ENCODE data around the gene KCNQ1. TPM values are rescaled to one million over a fixed set of nuclear protein-coding genes. Genes with fewer than 3 reads are reported as not detected.

Gene KCNQ1
- total RNA-seq, 4 donors from 2014 or later, result 5.6 to 46.8 (median 24.6) TPM

GRCh38 chr11:2670541-2671100, 225.8 kb downstream of the KCNQ1 start:
- intact Hi-C loops (cut with DNase I; ENCODE audit: low total_unique reads), result no loop called here
- Histone ChIP-seq H3K36me3 (no peaks in the 10 kb centered on the region), H3K4me3 (no peak overlapping the region), H3K27ac (no peak overlapping the region), H3K27me3 (no peaks in the 10 kb centered on the region), H3K4me1 (peaks cover 0 to 12% (median 2%) of the 10 kb centered on the region in 4 donors), H3K9me3 (no peaks in the 10 kb centered on the region)
- 0% methylated on average over 1 of the region's 1 CpG; no CpG with 5 or more reads in 1 of the 2 donors for WGBS, 2 donors (ENCODE audit: low coverage in 1 of 2)
- DNase-seq, result no peak
- TF ChIP-seq POLR2A (IDR thresholded peaks at IDR 0.05) (no peak), POLR2AphosphoS5 (IDR thresholded peaks at IDR 0.05) (no peak), CTCF (IDR thresholded peaks at IDR 0.05) (no peak), EP300 (IDR thresholded peaks at IDR 0.05; ENCODE audit: low read depth) (no peak)
- in situ Hi-C loops (cut with MboI; ENCODE audit: low pct_ligation_motif_present in 1 of 4, low pct_unique_long_range_greater_than_20kb in 1 of 4, low sequenced_read_pairs in 3 of 4), result no loop called here

DNA sequence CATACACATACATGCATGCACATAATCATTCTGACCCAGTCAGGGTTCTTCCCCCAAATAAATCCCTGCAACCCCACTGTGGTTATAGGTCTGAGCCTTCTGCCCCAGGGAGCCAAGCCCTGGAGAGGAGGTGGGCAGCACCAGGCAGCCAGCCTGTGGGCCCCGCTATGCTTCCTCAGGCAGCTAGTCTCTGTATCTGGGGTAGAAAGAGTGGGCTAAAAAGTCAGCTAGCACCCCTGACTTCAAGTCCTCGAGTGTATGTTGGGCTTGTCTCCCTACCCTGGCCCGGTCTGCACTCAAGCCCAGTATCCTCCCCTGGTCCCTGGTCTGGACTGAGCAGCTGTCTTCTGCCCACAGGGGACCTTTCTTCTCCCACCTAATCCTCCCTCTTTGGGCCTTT, 226.9 kb downstream of the KCNQ1 start:
- no peak overlapping the region for H3K4me3 ChIP-seq
- 92% methylated on average over 3 of the region's 3 CpGs; no CpG with 5 or more reads in 1 of the 2 donors for WGBS, 2 donors (ENCODE audit: low coverage in 1 of 2)
- in situ Hi-C loops (cut with MboI; ENCODE audit: low pct_ligation_motif_present in 1 of 4, low pct_unique_long_range_greater_than_20kb in 1 of 4, low sequenced_read_pairs in 3 of 4), result no loop called here
- H3K27me3 ChIP-seq, result no peaks in the 10 kb centered on the region
- intact Hi-C loops (cut with DNase I; ENCODE audit: low total_unique reads), result no loop called here
- DNase-seq, result no peak
- no peak for TF ChIP-seq POLR2AphosphoS5 (IDR thresholded peaks at IDR 0.05)
- no peak for TF ChIP-seq EP300 (IDR thresholded peaks at IDR 0.05; ENCODE audit: low read depth)
- TF ChIP-seq POLR2A (IDR thresholded peaks at IDR 0.05), result no peak
- TF ChIP-seq CTCF (IDR thresholded peaks at IDR 0.05), result no peak
- H3K36me3 ChIP-seq, result no peaks in the 10 kb centered on the region
- H3K27ac ChIP-seq, result no peak overlapping the region
- H3K4me1 ChIP-seq, result peaks cover 0 to 12% (median 4%) of the 10 kb centered on the region in 4 donors
- H3K9me3 ChIP-seq, result no peaks in the 10 kb centered on the region

GRCh38 chr11:2672553-2673249, 227.9 kb downstream of the KCNQ1 start:
- Histone ChIP-seq H3K36me3 (no peaks in the 10 kb centered on the region), H3K9me3 (no peaks in the 10 kb centered on the region), H3K4me3 (no peak overlapping the region), H3K27ac (no peak overlapping the region), H3K27me3 (no peaks in the 10 kb centered on the region), H3K4me1 (peaks cover 0 to 12% (median 4%) of the 10 kb centered on the region in 4 donors)
- in situ Hi-C loops (cut with MboI; ENCODE audit: low pct_ligation_motif_present in 1 of 4, low pct_unique_long_range_greater_than_20kb in 1 of 4, low sequenced_read_pairs in 3 of 4) (no loop called here), intact Hi-C loops (cut with DNase I; ENCODE audit: low total_unique reads) (no loop called here)
- 89% methylated on average over 4 of the region's 4 CpGs; no CpG with 5 or more reads in 1 of the 2 donors for WGBS, 2 donors (ENCODE audit: low coverage in 1 of 2)
- no peak for DNase-seq
- no peak for TF ChIP-seq EP300 (IDR thresholded peaks at IDR 0.05; ENCODE audit: low read depth)
- TF ChIP-seq POLR2A (IDR thresholded peaks at IDR 0.05), result no peak

- H3K27me3 ChIP-seq, result no peaks in the 10 kb centered on the region
- TF ChIP-seq EP300 (IDR thresholded peaks at IDR 0.05; ENCODE audit: low read depth) (no peak), CTCF (IDR thresholded peaks at IDR 0.05) (no peak), POLR2A (IDR thresholded peaks at IDR 0.05) (no peak), POLR2AphosphoS5 (IDR thresholded peaks at IDR 0.05) (no peak)
- H3K9me3 ChIP-seq, result no peaks in the 10 kb centered on the region
- no peak for DNase-seq
- intact Hi-C loops (cut with DNase I; ENCODE audit: low total_unique reads), result no loop called here
- no peaks in the 10 kb centered on the region for H3K36me3 ChIP-seq
- in situ Hi-C loops (cut with MboI; ENCODE audit: low pct_ligation_motif_present in 1 of 4, low pct_unique_long_range_greater_than_20kb in 1 of 4, low sequenced_read_pairs in 3 of 4), result no loop called here
- peaks cover 0 to 12% (median 4%) of the 10 kb centered on the region in 4 donors for H3K4me1 ChIP-seq
- H3K4me3 ChIP-seq, result no peak overlapping the region
- H3K27ac ChIP-seq, result no peak overlapping the region
- 94% methylated on average over 2 of the region's 2 CpGs; no CpG with 5 or more reads in 1 of the 2 donors for WGBS, 2 donors (ENCODE audit: low coverage in 1 of 2)
These were observed 228.4 kb downstream of the KCNQ1 start for GRCh38 chr11:2673250-2673610.
